GM12891 (cell line): ENCODE results near the gene CRISPLD2.

Source experiments
- POLR2A ChIP-seq: IDR thresholded peaks from 2 replicates; pipeline ENCODE4 v1.6.1; 2011; ENCODE audit warnings: low read depth, low read length, control low read depth
- POLR2AphosphoS5 ChIP-seq: IDR thresholded peaks from 2 replicates; pipeline ENCODE4 v1.6.1; 2011; ENCODE audit warnings: low read depth, low read length, control low read depth
- POU2F2 ChIP-seq: IDR thresholded peaks from 2 replicates; pipeline ENCODE4 v1.6.1; 2011; ENCODE audit warnings: low read depth, mild to moderate bottlenecking, control low read depth, low read length, moderate library complexity
- SPI1 ChIP-seq: IDR thresholded peaks from 2 replicates; pipeline ENCODE4 v1.6.1; 2011; ENCODE audit warnings: low read depth, low read length, control low read depth
- TAF1 ChIP-seq: IDR thresholded peaks from 2 replicates; pipeline ENCODE4 v1.6.1; 2011; ENCODE audit warnings: low read depth, low read length, control low read depth

GRCh38 chr16:84886497-84887090 is 66.8 kb downstream of the CRISPLD2 start:
- TF ChIP-seq POLR2AphosphoS5: no peak
- TF ChIP-seq POLR2A: no peak
- no peak for TF ChIP-seq TAF1
- no peak for TF ChIP-seq POU2F2
- TF ChIP-seq SPI1: no peak
